HL-60 (cell line): ENCODE results near the gene COX17.

Source experiments
- GABPA ChIP-seq: IDR thresholded peaks from 2 replicates; pipeline ENCODE4 v1.6.1; 2012; ENCODE audit warnings: low read depth
- POLR2AphosphoS5 ChIP-seq: IDR thresholded peaks from 2 replicates; pipeline ENCODE4 v1.6.1; 2012; ENCODE audit warnings: low read depth

- no peak for TF ChIP-seq POLR2AphosphoS5
- TF ChIP-seq GABPA: no peak
Measured at GRCh38 chr3:119723022-119723421, 45.8 kb upstream of the COX17 start.
